Fibroblast of lung (primary cell): Measurements from ENCODE around the gene CKLF.

Experiments used
- CTCF ChIP-seq, 2 donors: IDR thresholded peaks in 1 of 2; conservative IDR thresholded peaks in 1 of 2; 1 replicate in 1 of 2; 2 replicates in 1 of 2; pipeline ENCODE4 v1.5.1; 2011 to 2012; ENCODE audit warnings: low read length in 2 of 2, control low read depth in 1 of 2, inconsistent platforms in 1 of 2, low read depth in 1 of 2, mild to moderate bottlenecking in 1 of 2
- EZH2 ChIP-seq: IDR thresholded peaks from 2 replicates; pipeline ENCODE4 v1.5.1; 2012; ENCODE audit warnings: low read length, control low read depth, mild to moderate bottlenecking; ENCODE audit errors: missing control alignments

GRCh38 chr16:66543541-66543940 lies 8.8 kb upstream of the CKLF start:
- TF ChIP-seq CTCF (conservative IDR thresholded peaks at IDR 0.05 in 1 of 2, IDR thresholded peaks at IDR 0.05 in 1 of 2; ENCODE audit: low read depth in 1 of 2, low read length in 2 of 2) (no peak), EZH2 (no peak)
